GM08714 (cell line): ENCODE data around the gene MARS1.

Experiments
- H3K4me3 ChIP-seq: fragments of 200-500 bp; sonication (Bioruptor generic); 2 replicates; pipeline ENCODE4 v1.5.1; 2014; ENCODE audit warnings: mild to moderate bottlenecking, low read length, inconsistent platforms
- ZNF274 ChIP-seq: IDR thresholded peaks from 2 replicates; pipeline ENCODE4 v1.6.1; 2012; ENCODE audit warnings: mild to moderate bottlenecking, low read depth, low read length

The MARS1 gene

DNA sequence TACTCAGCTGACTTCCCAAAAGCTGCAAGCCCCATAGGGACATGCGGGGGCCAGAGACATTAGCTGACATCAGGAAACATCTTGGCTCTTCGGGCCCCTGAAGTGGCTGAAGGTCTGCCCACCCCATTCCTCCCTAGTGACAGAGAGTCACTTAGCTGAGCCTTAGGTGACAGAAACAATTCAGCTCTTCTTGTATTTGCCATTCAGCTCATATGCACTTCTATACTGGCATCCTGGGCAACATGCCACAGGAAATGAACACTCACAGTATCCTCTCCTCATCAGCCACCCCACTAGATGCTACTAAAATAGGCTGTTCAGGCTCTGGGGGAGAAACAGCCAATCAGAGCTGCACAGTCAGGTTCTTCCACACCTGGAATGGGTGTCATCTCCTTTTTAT is 55.7 kb downstream of the MARS1 start:
- H3K4me3 ChIP-seq: no peak overlapping the region
- TF ChIP-seq ZNF274: no peak

DNA sequence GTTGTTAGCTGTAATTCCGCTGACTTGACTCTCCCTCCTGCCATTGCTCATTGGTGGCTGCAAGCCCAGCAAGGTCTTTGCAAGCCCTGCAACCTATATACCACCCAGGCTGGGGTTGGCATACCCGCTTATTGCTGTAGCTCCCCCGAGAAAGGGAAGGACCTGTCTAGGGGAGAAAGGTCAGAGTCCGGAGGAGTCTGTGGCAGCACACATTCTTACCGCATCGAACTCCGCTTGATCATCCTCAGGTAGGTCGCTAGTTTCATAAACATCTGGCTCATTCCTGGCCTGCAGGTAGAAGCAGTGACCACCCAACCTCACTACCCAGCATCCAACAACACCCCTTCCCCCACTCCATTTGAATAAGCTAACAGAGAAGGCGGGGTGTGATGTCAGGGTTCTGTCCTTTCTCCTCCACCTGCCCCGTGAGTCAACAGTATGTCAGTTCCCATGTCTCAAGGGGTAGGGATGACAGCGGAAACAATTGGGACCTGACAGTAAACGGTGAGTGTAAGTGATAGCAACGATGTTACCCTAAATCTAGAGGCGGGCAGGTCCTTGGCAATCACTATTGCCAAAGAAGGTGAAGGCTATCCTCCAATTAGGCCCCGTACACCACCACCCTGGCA is 58.1 kb downstream of the MARS1 start:
- peak overlapping the region; percentile 91 for H3K4me3 ChIP-seq
- TF ChIP-seq ZNF274: no peak

DNA sequence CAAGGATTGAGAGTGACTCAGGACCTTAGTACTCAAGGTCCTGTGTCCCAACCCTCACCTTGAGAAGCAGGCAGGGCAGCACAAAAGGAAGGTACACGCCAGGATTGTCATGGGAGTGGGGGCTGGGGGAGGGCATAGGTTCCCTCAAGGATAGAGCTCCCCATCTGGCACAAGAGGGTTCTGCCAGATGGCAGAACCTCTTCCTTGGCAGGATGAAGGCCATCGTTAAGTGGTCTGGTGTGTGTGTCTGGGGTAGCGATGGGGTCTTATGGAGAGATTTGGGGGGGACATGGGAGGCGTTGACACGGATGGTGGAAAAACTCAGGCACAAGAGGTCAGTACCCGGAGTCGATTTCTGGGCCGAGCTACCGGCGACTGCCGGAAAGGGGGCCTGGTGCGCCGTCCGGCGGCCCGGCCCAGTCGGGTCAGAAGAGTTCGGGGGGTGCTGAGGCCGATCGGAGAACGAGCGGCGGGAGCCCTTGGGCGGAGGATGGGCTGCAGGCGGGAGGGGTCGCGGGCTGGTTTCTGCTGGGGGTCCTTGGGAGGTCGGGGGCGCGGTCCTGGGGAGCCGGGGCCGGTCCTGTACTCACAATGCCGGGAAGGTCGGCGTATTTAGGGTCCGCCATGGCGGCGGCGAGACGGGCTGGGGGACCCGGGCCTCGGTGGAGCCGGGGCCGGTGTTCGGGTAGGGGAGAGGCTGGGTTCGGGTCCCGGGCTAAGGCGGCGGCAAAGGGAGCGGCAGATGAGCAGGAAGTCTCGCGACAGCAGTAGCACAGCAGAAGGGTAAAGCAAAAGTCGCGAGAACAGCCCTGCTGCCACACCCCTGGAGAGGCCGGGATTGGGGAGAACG is 58.8 kb downstream of the MARS1 start, which contains the start of gene DCTN2:
DCTN2 (minus strand) TSS at position 755 of the 850 bp plus-strand sequence; CDS start at position 626, 129 bp downstream.
- H3K4me3 ChIP-seq: peak within 1 kb of the TSS; percentile 91
- no peak for TF ChIP-seq ZNF274

DNA sequence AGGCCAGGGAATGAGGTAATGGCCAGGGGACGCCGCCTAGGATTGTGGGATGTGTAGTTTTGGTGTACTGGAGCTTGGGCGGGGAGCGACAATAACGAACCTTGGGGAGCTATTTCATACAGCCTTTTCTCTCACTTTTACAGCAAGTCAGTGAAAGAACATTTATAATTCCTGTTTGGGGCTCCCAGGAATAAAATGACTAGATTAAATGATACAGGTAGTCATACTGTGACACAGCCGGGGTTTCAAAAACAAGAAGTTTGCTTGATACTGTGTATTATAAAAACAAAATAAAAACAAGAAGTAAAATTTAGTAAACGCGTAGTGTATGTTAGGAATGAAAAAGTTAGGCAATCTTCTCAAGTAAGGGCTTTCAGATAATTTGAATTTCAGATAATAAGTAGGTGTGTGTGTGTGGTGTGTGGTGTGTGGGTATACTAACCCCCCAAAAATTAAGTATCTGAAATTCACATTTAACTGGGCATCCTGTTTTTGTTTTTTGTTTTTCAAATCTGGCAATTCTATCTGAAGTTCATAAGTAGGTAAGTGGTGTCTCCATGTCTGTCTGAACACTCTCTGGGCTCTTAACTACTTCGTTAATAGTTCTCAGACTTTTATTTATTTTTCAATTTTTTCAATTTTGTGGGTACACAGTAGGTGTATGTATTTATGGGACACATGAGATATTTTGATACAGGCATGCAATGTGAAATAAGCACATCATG is 59.6 kb downstream of the MARS1 start:
- TF ChIP-seq ZNF274: no peak
- H3K4me3 ChIP-seq: peak overlapping the region; percentile 91; the same call in 1 of the 2 replicates

DNA sequence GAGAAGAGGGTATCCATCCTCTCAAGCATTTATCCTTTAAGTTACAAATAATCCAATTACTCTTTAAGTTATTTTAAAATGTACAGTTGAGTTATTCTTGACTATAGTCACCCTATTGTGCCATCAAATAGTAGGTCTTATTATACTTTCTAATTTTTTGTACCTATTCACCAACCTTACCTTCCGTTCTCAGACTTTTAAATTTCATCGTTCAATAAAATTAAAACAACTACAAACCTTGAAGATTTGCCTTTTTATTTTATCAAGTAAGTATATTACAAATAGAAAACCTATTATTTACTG is 60.1 kb downstream of the MARS1 start:
- TF ChIP-seq ZNF274: no peak
- no peak overlapping the region for H3K4me3 ChIP-seq

DNA sequence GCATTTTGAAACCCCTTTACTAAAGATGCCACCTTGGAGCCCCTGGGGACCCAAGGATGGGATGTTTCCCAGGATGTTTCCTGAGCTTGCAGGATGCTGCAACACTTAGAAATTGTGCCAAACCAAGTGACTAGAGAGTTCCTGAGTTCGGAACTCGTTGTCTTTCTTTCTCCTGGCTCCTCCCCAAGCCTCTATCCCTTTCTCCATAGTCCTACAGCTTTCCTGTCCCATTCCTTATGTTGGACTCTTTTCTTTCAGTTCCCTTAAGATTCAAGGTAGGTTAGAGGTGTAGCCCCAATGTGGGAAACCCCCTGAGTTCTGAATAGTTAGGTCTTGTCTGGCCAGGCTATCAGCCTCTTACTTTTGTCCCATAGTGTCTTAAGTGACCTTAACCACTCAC is 60.6 kb downstream of the MARS1 start:
- no peak overlapping the region for H3K4me3 ChIP-seq

DNA sequence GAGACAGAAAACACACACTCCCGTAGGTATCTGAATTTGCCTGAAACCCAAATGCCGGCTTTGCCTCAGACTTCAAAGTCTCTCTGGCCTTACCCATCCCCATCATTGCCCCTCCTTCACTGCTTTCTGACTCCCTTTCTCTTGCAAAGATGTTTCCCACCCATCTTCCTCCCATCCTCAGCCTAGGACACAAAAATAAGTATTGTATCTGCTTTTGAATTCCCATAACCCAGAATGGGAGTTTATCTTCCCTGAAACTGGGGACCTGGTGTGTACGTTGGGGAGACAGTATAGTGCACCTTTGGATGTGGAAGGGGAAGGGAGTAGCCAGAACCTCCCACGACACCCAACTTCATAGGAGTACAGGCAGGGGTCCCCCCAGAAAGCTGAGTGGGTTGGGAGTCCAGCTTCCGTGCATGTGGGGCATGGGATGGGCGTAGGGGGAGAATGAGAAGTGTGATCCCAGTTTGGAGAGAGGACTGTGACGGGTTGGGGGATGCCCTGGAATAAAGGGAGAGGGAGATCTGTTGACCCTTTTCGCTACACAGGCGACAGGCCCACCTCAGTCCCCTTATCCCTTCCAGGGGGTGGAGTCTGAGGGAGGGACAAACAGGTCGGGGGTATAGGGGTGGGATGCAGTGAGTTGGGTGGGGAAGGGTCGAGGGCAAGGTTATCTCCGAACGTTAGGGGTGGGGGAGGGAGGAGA is 61.5 kb downstream of the MARS1 start:
- H3K4me3 ChIP-seq: peak overlapping the region; percentile 19; the same call in 1 of the 2 replicates
- no peak for TF ChIP-seq ZNF274

More for the DNA sequence above, 60.6 kb downstream of the MARS1 start:
- TF ChIP-seq ZNF274: no peak

DNA sequence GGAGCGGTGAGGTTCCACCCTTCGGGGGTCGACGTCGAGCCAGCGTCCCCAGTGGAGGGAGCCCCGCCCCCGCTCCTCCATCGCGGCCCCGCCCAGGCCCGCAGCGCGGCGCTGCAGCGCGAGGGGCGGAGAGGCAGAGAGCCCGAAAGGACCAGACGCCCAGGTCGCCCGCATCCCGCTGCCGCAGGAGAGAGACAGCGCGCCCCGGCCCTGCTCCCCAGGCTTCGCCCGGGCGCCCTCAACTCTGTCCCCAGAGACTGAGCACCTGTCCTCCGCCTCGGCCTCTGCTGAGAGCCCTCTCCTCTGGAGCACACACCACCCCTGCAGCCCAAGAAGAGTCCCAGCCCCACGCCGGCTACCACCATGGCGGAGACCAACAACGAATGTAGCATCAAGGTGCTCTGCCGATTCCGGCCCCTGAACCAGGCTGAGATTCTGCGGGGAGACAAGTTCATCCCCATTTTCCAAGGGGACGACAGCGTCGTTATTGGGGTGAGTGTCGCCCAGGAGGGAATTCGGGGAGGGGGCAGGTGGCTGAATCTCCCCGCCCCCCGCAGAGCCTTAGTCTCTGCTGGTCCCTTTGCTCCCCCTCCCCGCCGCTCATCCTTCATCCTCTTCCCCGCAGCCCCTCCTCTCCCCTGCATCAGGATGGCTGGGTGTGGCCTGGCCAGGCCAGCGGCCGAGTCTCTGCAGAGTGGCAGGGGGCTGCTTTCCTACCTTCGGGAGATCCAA is 62.2 kb downstream of the MARS1 start, which contains the start of gene KIF5A:
KIF5A (plus strand) TSS at position 136 of the 732 bp plus-strand sequence; CDS start at position 364, 228 bp downstream.
- TF ChIP-seq ZNF274: no peak
- peak within 1 kb of the TSS; percentile 19; the same call in 1 of the 2 replicates for H3K4me3 ChIP-seq

DNA sequence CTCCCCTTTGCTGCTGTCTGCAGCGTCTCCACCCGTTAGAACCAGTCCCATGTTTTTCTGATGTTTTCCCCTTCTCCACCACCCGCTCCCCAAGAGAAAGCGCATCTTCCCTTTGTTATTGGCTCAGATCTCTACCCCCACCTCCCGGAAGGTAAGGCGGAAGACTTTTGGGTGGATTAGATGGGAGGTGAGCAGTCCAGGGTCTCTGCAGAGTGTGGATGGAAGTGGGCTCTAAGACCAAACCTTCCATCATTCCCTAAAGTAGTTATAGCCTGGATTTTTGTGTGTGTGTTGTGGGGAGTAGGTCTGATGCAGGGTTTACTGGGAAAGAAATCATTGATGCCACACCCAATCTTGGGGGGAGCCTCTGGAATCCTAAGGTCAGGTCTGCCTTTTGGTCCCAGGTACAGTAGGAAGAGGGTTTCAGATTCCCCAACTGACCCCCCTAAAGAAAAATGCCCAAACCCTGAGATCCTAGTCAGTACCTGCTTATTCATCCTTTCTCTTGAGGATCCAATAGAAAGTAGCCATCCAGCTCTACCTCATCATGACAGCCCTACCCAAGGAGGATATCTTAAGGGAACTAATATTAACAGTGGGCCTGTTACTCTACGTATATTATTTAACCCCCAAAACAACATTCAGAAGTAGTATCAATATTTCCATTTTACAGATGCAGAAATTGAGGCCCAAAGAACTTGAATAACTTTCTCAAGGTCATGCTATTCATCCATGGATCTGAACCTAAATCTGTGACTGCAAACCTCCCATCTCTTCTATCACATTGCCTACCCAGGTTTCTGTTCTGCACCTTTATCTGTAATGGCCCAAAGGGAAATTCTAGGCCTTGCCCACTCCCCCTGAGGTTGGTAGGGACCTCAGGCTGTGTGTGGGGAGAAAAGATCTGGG is 63.0 kb downstream of the MARS1 start:
- H3K4me3 ChIP-seq: no peak overlapping the region
- TF ChIP-seq ZNF274: no peak

DNA sequence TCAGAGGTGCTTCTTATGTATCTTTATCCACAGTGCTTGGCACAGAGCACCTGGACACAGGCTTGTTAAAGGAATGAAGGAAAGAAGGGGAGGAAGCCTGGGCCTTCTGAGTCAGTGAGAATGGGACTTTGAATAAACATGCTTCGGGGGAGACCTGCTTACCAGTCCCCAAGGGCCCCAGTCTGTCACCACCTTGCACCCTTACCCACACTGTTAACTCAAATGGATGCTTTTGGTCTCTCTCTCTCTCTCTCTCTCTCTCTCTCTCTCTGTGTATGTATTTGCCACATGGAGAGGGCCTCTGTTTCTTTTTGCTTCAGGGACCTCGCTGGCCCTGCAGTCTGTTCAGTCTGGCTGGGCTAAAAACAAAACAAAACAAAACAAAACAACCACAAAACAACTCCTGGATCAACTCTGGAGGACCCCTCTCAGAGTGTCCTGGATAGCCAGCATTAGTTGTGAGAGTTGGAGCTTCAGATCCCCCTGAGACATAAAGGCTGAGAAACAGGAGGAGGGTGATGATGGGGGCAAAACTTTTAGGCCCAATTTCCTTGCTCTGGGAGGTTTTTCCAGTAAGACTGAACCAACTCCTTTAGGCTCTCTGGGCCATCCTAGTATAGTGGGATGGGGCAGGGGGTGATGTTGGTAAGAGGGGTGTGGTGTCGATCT is 63.9 kb downstream of the MARS1 start:
- no peak for TF ChIP-seq ZNF274
- no peak overlapping the region for H3K4me3 ChIP-seq

DNA sequence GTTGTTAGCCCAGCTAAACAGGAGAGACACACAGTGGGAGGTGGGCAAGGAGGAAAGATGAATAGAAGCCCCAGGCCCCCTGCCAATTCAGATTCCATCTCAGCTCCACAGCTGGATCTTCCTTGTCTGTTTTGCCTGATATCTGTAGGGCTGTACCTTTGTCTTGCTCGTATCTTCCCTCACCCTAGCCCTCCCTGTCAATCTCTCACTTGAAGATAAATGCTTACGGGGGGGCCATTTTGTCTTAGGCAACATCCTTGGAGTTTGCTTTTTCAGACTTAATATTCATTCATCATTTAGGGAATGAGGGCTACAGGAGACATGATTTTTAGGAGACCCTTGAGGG is 64.4 kb downstream of the MARS1 start:
- no peak for TF ChIP-seq ZNF274
- H3K4me3 ChIP-seq: no peak overlapping the region

DNA sequence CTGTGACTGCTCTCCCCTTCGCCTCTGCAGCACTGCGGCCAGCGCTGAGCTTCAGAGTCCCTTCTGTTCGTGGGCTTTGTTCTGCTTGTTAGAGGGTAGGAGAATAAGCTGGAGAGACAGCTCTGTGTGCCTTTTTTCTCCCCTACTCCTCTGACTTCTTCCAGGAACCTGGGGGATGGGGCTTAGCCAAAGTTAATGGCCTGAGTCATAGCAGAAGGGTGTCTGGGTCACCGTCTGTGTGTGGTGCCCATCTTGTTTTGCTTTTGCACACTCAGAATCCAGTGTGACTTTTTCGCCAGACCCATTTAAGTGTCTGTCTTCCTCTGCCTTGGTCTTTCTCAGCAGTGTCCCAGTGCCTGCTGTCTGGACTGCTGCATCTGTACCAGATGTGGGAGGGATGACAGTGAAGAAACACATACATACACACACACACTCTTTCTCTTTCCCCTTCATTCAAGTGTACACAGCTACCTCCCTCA is 65.0 kb downstream of the MARS1 start:
- H3K4me3 ChIP-seq: no peak overlapping the region
- no peak for TF ChIP-seq ZNF274
